ENCODE measurements around the gene MEIKIN.

DNA sequence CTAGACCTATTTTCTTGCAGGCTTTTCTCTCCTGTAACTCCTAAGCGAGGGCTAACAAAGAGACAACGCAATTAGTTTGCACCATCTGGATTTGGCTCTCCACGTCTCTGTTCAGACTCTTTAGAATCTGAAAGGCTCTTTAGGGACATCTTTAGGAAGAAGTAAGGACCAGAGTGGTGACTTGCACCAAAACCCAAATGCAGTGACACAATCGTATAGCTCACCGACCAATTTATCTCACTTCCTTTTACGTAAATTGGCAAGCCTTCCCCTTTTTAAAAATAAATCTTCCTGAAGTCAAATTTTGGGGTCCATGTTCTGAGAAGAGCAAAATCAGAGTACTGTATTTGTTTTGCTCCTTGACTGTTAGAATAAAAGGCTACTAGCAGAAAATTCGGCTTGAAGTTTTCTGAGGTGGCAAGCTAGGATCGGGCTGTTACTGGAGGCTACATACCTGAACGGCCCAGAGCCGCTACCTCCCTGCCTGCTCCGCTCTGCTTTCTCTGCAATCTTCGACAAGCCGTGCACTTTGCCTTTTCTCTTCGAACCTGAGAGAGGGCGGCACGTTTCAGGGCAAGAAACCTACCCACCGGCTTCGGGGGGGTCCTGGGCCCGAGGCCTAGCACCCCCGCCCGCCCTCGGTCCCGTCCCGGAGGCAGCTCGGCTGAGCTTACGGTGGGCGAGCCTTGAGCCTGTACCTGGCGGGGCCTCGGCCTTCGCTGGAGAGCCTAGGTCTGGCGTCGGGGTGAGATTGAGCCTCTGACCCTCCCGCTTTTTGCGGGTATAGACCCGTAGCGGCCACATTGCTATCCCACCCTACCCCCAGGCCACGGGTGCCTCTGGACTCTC lies 537 bp downstream of the MEIKIN start:
- TF ChIP-seq, protein P1, sequence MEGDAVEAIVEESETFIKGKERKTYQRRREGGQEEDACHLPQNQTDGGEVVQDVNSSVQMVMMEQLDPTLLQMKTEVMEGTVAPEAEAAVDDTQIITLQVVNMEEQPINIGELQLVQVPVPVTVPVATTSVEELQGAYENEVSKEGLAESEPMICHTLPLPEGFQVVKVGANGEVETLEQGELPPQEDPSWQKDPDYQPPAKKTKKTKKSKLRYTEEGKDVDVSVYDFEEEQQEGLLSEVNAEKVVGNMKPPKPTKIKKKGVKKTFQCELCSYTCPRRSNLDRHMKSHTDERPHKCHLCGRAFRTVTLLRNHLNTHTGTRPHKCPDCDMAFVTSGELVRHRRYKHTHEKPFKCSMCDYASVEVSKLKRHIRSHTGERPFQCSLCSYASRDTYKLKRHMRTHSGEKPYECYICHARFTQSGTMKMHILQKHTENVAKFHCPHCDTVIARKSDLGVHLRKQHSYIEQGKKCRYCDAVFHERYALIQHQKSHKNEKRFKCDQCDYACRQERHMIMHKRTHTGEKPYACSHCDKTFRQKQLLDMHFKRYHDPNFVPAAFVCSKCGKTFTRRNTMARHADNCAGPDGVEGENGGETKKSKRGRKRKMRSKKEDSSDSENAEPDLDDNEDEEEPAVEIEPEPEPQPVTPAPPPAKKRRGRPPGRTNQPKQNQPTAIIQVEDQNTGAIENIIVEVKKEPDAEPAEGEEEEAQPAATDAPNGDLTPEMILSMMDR (conservative IDR thresholded peaks at IDR 0.05; ENCODE audit: low read depth, low read length), result no peak
- TF ChIP-seq EZH2 (IDR thresholded peaks at IDR 0.05; ENCODE audit: low read length, unreplicated experiment), result no peak
